SU-DHL-6 (cell line): Measurements from ENCODE around the gene LONRF2.

Source experiments
- H2AFZ ChIP-seq: fragments of 200-600 bp; sonication (generic); 2 replicates; pipeline ENCODE4 v1.6.1; 2014; ENCODE audit warnings: low read depth, mild to moderate bottlenecking, moderate library complexity, mixed read lengths, antibody characterized with exemption, low read length; ENCODE audit not compliant: severe bottlenecking
- H3F3A ChIP-seq: fragments of 200-600 bp; shearing (Covaris generic); 2 replicates; pipeline ENCODE4 v1.6.0; 2016; ENCODE audit warnings: antibody characterized with exemption, mild to moderate bottlenecking; ENCODE audit not compliant: insufficient read depth
- H3K27ac ChIP-seq: fragments of 200-600 bp; sonication (generic); 2 replicates; pipeline ENCODE4 v1.5.1; 2016; ENCODE audit warnings: low read depth, mild to moderate bottlenecking, low read length, moderate library complexity, mixed read lengths
- H3K27me3 ChIP-seq: fragments of 200-600 bp; sonication (generic), shearing (Covaris generic); 2 replicates; pipeline ENCODE4 v1.6.0; 2014; ENCODE audit warnings: mild to moderate bottlenecking, low read length
- H3K36me3 ChIP-seq: fragments of 200-600 bp; sonication (generic); 2 replicates; pipeline ENCODE4 v1.6.1; 2014; ENCODE audit warnings: mild to moderate bottlenecking, low read length, mixed read lengths
- H3K4me2 ChIP-seq: fragments of 300-600, 200-600 bp; shearing (Covaris generic), sonication (generic); 2 replicates; pipeline ENCODE4 v1.6.0; 2014; ENCODE audit warnings: low read length, low read depth, mild to moderate bottlenecking; ENCODE audit not compliant: poor library complexity, severe bottlenecking
- H3K4me3 ChIP-seq: fragments of 200-600 bp; sonication (generic); 2 replicates; pipeline ENCODE4 v1.5.1; 2014; ENCODE audit warnings: antibody characterized with exemption, low read length, mild to moderate bottlenecking, mixed read lengths; ENCODE audit not compliant: insufficient read depth, poor library complexity, severe bottlenecking
- H3K79me2 ChIP-seq: fragments of 200-600 bp; sonication (generic); 2 replicates; pipeline ENCODE4 v1.6.1; 2014; ENCODE audit warnings: mild to moderate bottlenecking, low read length, moderate library complexity; ENCODE audit not compliant: insufficient read depth
- H3K9ac ChIP-seq: fragments of 200-600 bp; sonication (generic); 2 replicates; pipeline ENCODE4 v1.7.0; 2014; ENCODE audit warnings: mild to moderate bottlenecking, low read length
- H3K9me2 ChIP-seq: fragments of 200-600 bp; sonication (generic); replicated peaks from 2 replicates; pipeline ENCODE4 v1.6.1; 2014; ENCODE audit warnings: low read length; ENCODE audit not compliant: insufficient read depth
- H3K9me3 ChIP-seq: fragments of 200-600 bp; sonication (generic); 2 replicates; pipeline ENCODE4 v1.6.1; 2014; ENCODE audit warnings: low read length, mixed read lengths; ENCODE audit not compliant: insufficient read depth
- H4K20me1 ChIP-seq: fragments of 200-600 bp; sonication (generic); 2 replicates; pipeline ENCODE4 v1.6.1; 2014; ENCODE audit warnings: low read depth, mild to moderate bottlenecking, antibody characterized with exemption, low read length, moderate library complexity, mixed read lengths
- CTCF ChIP-seq: fragments of 200-600 bp; sonication (generic); IDR thresholded peaks from one replicate; pipeline ENCODE4 v1.5.1; 2017; ENCODE audit warnings: antibody characterized with exemption, mild to moderate bottlenecking, low read length, moderate library complexity; ENCODE audit not compliant: insufficient read depth, poor library complexity, severe bottlenecking
- EZH2phosphoT487 ChIP-seq: fragments of 200-600 bp; sonication (generic), shearing (Covaris generic); conservative IDR thresholded peaks from 2 replicates; pipeline ENCODE4 v1.6.1; 2018; ENCODE audit warnings: mild to moderate bottlenecking, antibody characterized with exemption, low read length, moderate library complexity, mixed read lengths

Gene LONRF2

GRCh38 chr2:100275200-100275589 lies 47.1 kb downstream of the LONRF2 start:
- Histone ChIP-seq H3K27ac (no peak overlapping the region), H3K36me3 (no peaks in the 10 kb centered on the region), H3K9me2 (no peaks in the 10 kb centered on the region), H3K9ac (no peak overlapping the region), H2AFZ (no peak overlapping the region), H3F3A (no peaks in the 10 kb centered on the region), H3K4me2 (no peak overlapping the region), H3K4me3 (no peak overlapping the region), H3K79me2 (no peaks in the 10 kb centered on the region), H3K9me3 (no peaks in the 10 kb centered on the region), H4K20me1 (no peaks in the 10 kb centered on the region), H3K27me3 (no peaks in the 10 kb centered on the region)
- TF ChIP-seq EZH2phosphoT487, result no peak

- H3K4me2 ChIP-seq, result no peak overlapping the region
- H2AFZ ChIP-seq, result no peak overlapping the region
- H3K9ac ChIP-seq, result no peak overlapping the region
- H3K79me2 ChIP-seq, result no peaks in the 10 kb centered on the region
- no peaks in the 10 kb centered on the region for H3K9me2 ChIP-seq
- H3K4me3 ChIP-seq, result no peak overlapping the region
- TF ChIP-seq CTCF (no peak), EZH2phosphoT487 (no peak)
- no peaks in the 10 kb centered on the region for H3F3A ChIP-seq
- no peaks in the 10 kb centered on the region for H3K9me3 ChIP-seq
- H4K20me1 ChIP-seq, result no peaks in the 10 kb centered on the region
- H3K27ac ChIP-seq, result no peak overlapping the region
- no peaks in the 10 kb centered on the region for H3K27me3 ChIP-seq
- no peaks in the 10 kb centered on the region for H3K36me3 ChIP-seq
Observed at GRCh38 chr2:100274566-100275199, 47.6 kb downstream of the LONRF2 start.

GRCh38 chr2:100274076-100274475 lies 48.2 kb downstream of the LONRF2 start:
- no peak overlapping the region for H3K27ac ChIP-seq
- H3K4me2 ChIP-seq, result no peak overlapping the region
- no peaks in the 10 kb centered on the region for H3K36me3 ChIP-seq
- H3K9me3 ChIP-seq, result no peaks in the 10 kb centered on the region
- H3K27me3 ChIP-seq, result no peaks in the 10 kb centered on the region
- H3K9me2 ChIP-seq, result no peaks in the 10 kb centered on the region
- H3K9ac ChIP-seq, result no peak overlapping the region
- H3K79me2 ChIP-seq, result no peaks in the 10 kb centered on the region
- no peak overlapping the region for H3K4me3 ChIP-seq
- TF ChIP-seq EZH2phosphoT487 (no peak), CTCF (no peak)
- no peaks in the 10 kb centered on the region for H3F3A ChIP-seq
- no peak overlapping the region for H2AFZ ChIP-seq
- no peaks in the 10 kb centered on the region for H4K20me1 ChIP-seq

GRCh38 chr2:100273387-100273786 lies 48.9 kb downstream of the LONRF2 start:
- no peak overlapping the region for H2AFZ ChIP-seq
- H3K27me3 ChIP-seq, result no peaks in the 10 kb centered on the region
- no peaks in the 10 kb centered on the region for H3F3A ChIP-seq
- no peak overlapping the region for H3K4me3 ChIP-seq
- no peaks in the 10 kb centered on the region for H3K9me3 ChIP-seq
- no peaks in the 10 kb centered on the region for H3K79me2 ChIP-seq
- no peaks in the 10 kb centered on the region for H4K20me1 ChIP-seq
- no peak overlapping the region for H3K9ac ChIP-seq
- H3K36me3 ChIP-seq, result no peaks in the 10 kb centered on the region
- H3K4me2 ChIP-seq, result no peak overlapping the region
- TF ChIP-seq CTCF (no peak), EZH2phosphoT487 (no peak)
- no peaks in the 10 kb centered on the region for H3K9me2 ChIP-seq
- H3K27ac ChIP-seq, result no peak overlapping the region
